Measurements from ENCODE around the gene NRROS.
A peak's percentile ranks its signal among the peaks of the same experiment; 100 is the strongest.

NRROS gene

GRCh38 chr3:196686436-196686835 is 46.9 kb downstream of the NRROS start:
- Histone ChIP-seq H2AK5ac (ENCODE audit: low read length) (no peak overlapping the region), H4K12ac (ENCODE audit: low read depth, low read length) (no peak overlapping the region), H3K27me3 (ENCODE audit: insufficient read depth, low read length) (no peaks in the 10 kb centered on the region), H3K9me3 (ENCODE audit: insufficient read depth, low read depth, low read length) (no peaks in the 10 kb centered on the region), H3K79me1 (ENCODE audit: low read length) (no peaks in the 10 kb centered on the region), H2BK12ac (ENCODE audit: low read length) (no peak overlapping the region), H2AFZ (ENCODE audit: insufficient read depth, low read length, poor library complexity) (no peak overlapping the region), H3K23ac (ENCODE audit: low read length) (no peak overlapping the region), H4K8ac (ENCODE audit: low read depth, low read length) (no peak overlapping the region), H3K9ac (ENCODE audit: low read length) (no peak overlapping the region), H3K14ac (ENCODE audit: low read length) (no peak overlapping the region), H2BK5ac (ENCODE audit: low read depth, low read length, poor library complexity) (no peak overlapping the region), H3K4ac (ENCODE audit: low read depth, low read length) (no peak overlapping the region), H3K27ac (ENCODE audit: low read depth, low read length) (no peak overlapping the region), H3K4me2 (ENCODE audit: low read length) (no peak overlapping the region), H3K18ac (ENCODE audit: low read length) (no peak overlapping the region), H4K91ac (ENCODE audit: low read depth, low read length) (no peak overlapping the region), H3K79me2 (ENCODE audit: control insufficient read depth, insufficient read depth, low read length, poor library complexity) (no peaks in the 10 kb centered on the region), H3K36me3 (ENCODE audit: control insufficient read depth in 1 of 2, insufficient read depth in 2 of 2, low read length in 2 of 2) (no peaks in the 10 kb centered on the region), H2BK120ac (ENCODE audit: insufficient read depth, low read length, poor library complexity) (no peak overlapping the region), H3K4me1 (ENCODE audit: control insufficient read depth in 1 of 2, insufficient read depth in 2 of 2, low read length in 2 of 2) (no peaks in the 10 kb centered on the region), H3K4me3 (ENCODE audit: low read depth, low read length) (no peak overlapping the region)
- no peak for DNase-seq
- WGBS (ENCODE audit: extremely low coverage, insufficient coverage, insufficient read length), result no CpG with 5 or more reads among the region's 2 CpGs

GRCh38 chr3:196688349-196688748 is 48.9 kb downstream of the NRROS start:
- no peaks in the 10 kb centered on the region for H3K36me3 ChIP-seq (ENCODE audit: control insufficient read depth in 1 of 2, insufficient read depth in 2 of 2, low read length in 2 of 2)
- H3K23ac ChIP-seq (ENCODE audit: low read length), result no peak overlapping the region
- no peaks in the 10 kb centered on the region for H3K4me1 ChIP-seq (ENCODE audit: control insufficient read depth in 1 of 2, insufficient read depth in 2 of 2, low read length in 2 of 2)
- no peak overlapping the region for H3K4me3 ChIP-seq (ENCODE audit: low read depth, low read length)
- H2BK120ac ChIP-seq (ENCODE audit: insufficient read depth, low read length, poor library complexity), result no peak overlapping the region
- no CpG with 5 or more reads among the region's 5 CpGs for WGBS (ENCODE audit: extremely low coverage, insufficient coverage, insufficient read length)
- no peak overlapping the region for H4K91ac ChIP-seq (ENCODE audit: low read depth, low read length)
- H3K14ac ChIP-seq (ENCODE audit: low read length), result no peak overlapping the region
- H2BK5ac ChIP-seq (ENCODE audit: low read depth, low read length, poor library complexity), result no peak overlapping the region
- no peaks in the 10 kb centered on the region for H3K79me1 ChIP-seq (ENCODE audit: low read length)
- H3K4me2 ChIP-seq (ENCODE audit: low read length), result no peak overlapping the region
- no peak overlapping the region for H3K27ac ChIP-seq (ENCODE audit: low read depth, low read length)
- H3K27me3 ChIP-seq (ENCODE audit: insufficient read depth, low read length), result no peaks in the 10 kb centered on the region
- H3K9me3 ChIP-seq (ENCODE audit: insufficient read depth, low read depth, low read length), result no peaks in the 10 kb centered on the region
- no peak overlapping the region for H3K9ac ChIP-seq (ENCODE audit: low read length)
- no peaks in the 10 kb centered on the region for H3K79me2 ChIP-seq (ENCODE audit: control insufficient read depth, insufficient read depth, low read length, poor library complexity)
- H2AFZ ChIP-seq (ENCODE audit: insufficient read depth, low read length, poor library complexity), result no peak overlapping the region
- H2AK5ac ChIP-seq (ENCODE audit: low read length), result no peak overlapping the region
- no peak overlapping the region for H3K4ac ChIP-seq (ENCODE audit: low read depth, low read length)
- H4K8ac ChIP-seq (ENCODE audit: low read depth, low read length), result no peak overlapping the region
- H2BK12ac ChIP-seq (ENCODE audit: low read length), result no peak overlapping the region
- no peak overlapping the region for H3K18ac ChIP-seq (ENCODE audit: low read length)
- H4K12ac ChIP-seq (ENCODE audit: low read depth, low read length), result no peak overlapping the region
- DNase-seq, result peak; percentile 16 to 40

GRCh38 chr3:196689941-196690660 is 50.6 kb downstream of the NRROS start:
- no peak overlapping the region for H2BK5ac ChIP-seq (ENCODE audit: low read depth, low read length, poor library complexity)
- H3K27ac ChIP-seq (ENCODE audit: low read depth, low read length), result no peak overlapping the region
- H2BK12ac ChIP-seq (ENCODE audit: low read length), result no peak overlapping the region
- no peaks in the 10 kb centered on the region for H3K27me3 ChIP-seq (ENCODE audit: insufficient read depth, low read length)
- H4K8ac ChIP-seq (ENCODE audit: low read depth, low read length), result no peak overlapping the region
- H3K4me3 ChIP-seq (ENCODE audit: low read depth, low read length), result no peak overlapping the region
- H3K9me3 ChIP-seq (ENCODE audit: insufficient read depth, low read depth, low read length), result peaks cover 4% of the 10 kb centered on the region
- no CpG with 5 or more reads among the region's 17 CpGs for WGBS (ENCODE audit: extremely low coverage, insufficient coverage, insufficient read length)
- no peak for DNase-seq
- H3K9ac ChIP-seq (ENCODE audit: low read length), result no peak overlapping the region
- H3K36me3 ChIP-seq (ENCODE audit: control insufficient read depth in 1 of 2, insufficient read depth in 2 of 2, low read length in 2 of 2), result no peaks in the 10 kb centered on the region
- no peak overlapping the region for H4K12ac ChIP-seq (ENCODE audit: low read depth, low read length)
- H3K4ac ChIP-seq (ENCODE audit: low read depth, low read length), result no peak overlapping the region
- no peaks in the 10 kb centered on the region for H3K79me2 ChIP-seq (ENCODE audit: control insufficient read depth, insufficient read depth, low read length, poor library complexity)
- H2AFZ ChIP-seq (ENCODE audit: insufficient read depth, low read length, poor library complexity), result no peak overlapping the region
- no peak overlapping the region for H2AK5ac ChIP-seq (ENCODE audit: low read length)
- H3K4me1 ChIP-seq (ENCODE audit: control insufficient read depth in 1 of 2, insufficient read depth in 2 of 2, low read length in 2 of 2), result no peaks in the 10 kb centered on the region
- no peaks in the 10 kb centered on the region for H3K79me1 ChIP-seq (ENCODE audit: low read length)
- no peak overlapping the region for H3K14ac ChIP-seq (ENCODE audit: low read length)
- H3K4me2 ChIP-seq (ENCODE audit: low read length), result no peak overlapping the region
- no peak overlapping the region for H4K91ac ChIP-seq (ENCODE audit: low read depth, low read length)
- no peak overlapping the region for H3K18ac ChIP-seq (ENCODE audit: low read length)
- H3K23ac ChIP-seq (ENCODE audit: low read length), result no peak overlapping the region
- H2BK120ac ChIP-seq (ENCODE audit: insufficient read depth, low read length, poor library complexity), result no peak overlapping the region

- DNase-seq, result no peak
- Histone ChIP-seq H2AK5ac (ENCODE audit: low read length) (no peak overlapping the region), H2BK12ac (ENCODE audit: low read length) (no peak overlapping the region), H3K4ac (ENCODE audit: low read depth, low read length) (no peak overlapping the region), H3K27ac (ENCODE audit: low read depth, low read length) (no peak overlapping the region), H3K4me3 (ENCODE audit: low read depth, low read length) (no peak overlapping the region), H3K4me2 (ENCODE audit: low read length) (no peak overlapping the region), H4K8ac (ENCODE audit: low read depth, low read length) (no peak overlapping the region), H3K79me2 (ENCODE audit: control insufficient read depth, insufficient read depth, low read length, poor library complexity) (no peaks in the 10 kb centered on the region), H3K36me3 (ENCODE audit: control insufficient read depth in 1 of 2, insufficient read depth in 2 of 2, low read length in 2 of 2) (no peaks in the 10 kb centered on the region), H3K4me1 (ENCODE audit: control insufficient read depth in 1 of 2, insufficient read depth in 2 of 2, low read length in 2 of 2) (no peaks in the 10 kb centered on the region), H3K14ac (ENCODE audit: low read length) (no peak overlapping the region), H2AFZ (ENCODE audit: insufficient read depth, low read length, poor library complexity) (no peak overlapping the region), H3K79me1 (ENCODE audit: low read length) (no peaks in the 10 kb centered on the region), H3K9ac (ENCODE audit: low read length) (no peak overlapping the region), H3K9me3 (ENCODE audit: insufficient read depth, low read depth, low read length) (peaks cover 7% of the 10 kb centered on the region), H3K27me3 (ENCODE audit: insufficient read depth, low read length) (no peaks in the 10 kb centered on the region), H3K23ac (ENCODE audit: low read length) (no peak overlapping the region), H4K91ac (ENCODE audit: low read depth, low read length) (no peak overlapping the region), H4K12ac (ENCODE audit: low read depth, low read length) (no peak overlapping the region), H2BK120ac (ENCODE audit: insufficient read depth, low read length, poor library complexity) (no peak overlapping the region), H3K18ac (ENCODE audit: low read length) (no peak overlapping the region), H2BK5ac (ENCODE audit: low read depth, low read length, poor library complexity) (no peak overlapping the region)
- no CpG with 5 or more reads among the region's 8 CpGs for WGBS (ENCODE audit: extremely low coverage, insufficient coverage, insufficient read length)
Observed at GRCh38 chr3:196691386-196691785, 51.9 kb downstream of the NRROS start.

Data from trophoblast cell (in vitro differentiated cells and primary cell).